ENCODE results near the gene ANO8.

ANO8 gene

GRCh38 chr19:17329366-17330261 lies 5.0 kb downstream of the ANO8 start:
- no peak for DNase-seq (ENCODE audit: low read depth)

DNA sequence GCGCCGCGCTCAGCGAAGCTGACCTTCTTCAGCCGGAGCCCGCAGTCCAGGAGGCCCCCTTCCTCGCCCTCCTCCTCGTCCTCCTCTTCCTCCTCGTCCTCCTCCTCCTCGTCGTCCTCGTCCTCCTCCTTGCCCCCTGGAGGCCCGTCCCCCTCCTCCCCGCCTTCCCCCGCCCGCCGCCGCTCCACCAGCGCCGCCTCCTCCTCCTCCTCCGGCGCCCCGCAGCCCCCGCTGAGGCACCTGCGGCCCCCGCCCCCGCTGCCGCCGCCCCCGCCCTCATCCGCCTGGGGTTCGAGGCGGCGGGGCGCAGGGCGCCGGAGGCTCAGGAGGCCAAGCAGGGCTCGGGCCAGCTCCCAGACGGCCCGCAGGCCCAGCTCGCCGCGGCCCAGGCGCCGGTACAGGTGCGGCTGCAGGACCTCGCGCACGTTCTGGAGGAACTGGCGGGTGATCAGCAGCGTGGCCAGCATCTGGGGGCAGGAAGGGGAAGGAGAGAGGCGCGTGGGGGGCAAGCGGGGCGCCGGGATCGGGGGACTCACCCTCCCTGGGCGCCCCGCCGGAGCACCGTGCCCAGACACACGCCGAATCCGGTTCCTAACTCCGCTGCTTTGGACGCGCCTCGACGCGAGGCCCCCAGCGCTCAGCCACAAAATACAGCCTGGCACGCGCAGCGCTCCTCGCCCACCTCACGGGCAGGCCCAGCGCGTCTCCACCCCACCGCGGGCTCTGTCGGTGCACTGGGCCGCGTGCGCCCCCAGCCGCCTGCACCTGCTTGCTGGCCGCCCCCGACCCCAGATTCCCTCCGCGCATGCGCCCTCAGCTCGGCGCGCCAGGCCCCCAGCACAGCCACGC lies 5.9 kb downstream of the ANO8 start:
- no peak for DNase-seq (ENCODE audit: low read depth)

DNA sequence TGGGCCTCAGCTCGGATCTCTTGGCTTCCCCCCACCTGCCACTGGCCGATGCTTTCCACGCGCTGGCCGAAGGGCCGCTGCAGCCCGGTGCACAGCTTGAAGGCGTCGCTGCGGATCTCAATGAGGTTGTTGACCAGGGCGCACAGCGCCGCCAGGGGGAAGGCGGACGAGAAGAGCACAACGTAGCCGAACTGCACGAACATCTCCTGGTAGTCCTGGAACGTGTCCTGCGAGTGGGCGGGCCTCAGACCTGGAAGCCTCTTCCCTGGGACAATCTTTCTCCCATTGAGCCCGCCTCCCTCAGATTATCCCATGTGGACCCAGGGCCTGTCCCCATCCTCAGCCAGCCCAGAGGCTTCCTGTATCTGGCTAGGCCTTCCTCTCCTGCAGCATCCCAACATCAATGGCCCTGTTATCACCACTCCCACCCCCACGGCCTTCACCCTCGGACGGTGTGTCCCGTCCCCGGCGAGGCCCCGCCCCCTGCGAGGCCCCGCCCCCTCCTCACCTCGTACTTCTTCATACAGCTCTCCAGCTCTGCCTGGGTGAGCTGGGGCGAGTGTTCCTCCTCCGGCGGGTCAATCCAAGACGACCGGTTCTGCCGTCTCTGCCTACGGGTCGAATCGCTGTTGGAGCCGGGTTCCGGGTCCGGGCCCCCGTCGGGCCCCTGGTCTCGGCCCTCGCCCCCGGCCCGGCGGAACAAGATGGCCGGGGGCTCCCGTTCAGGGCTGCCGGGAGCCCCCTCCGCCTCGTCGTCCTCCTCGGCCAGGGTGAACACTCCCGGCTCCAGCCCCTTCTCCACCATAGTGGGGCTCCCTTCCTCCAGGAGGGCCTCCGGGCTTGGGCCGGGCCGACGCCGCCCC lies 6.8 kb downstream of the ANO8 start:
- DNase-seq (ENCODE audit: low read depth): no peak

GRCh38 chr19:17327068-17327653 lies 7.5 kb downstream of the ANO8 start:
- DNase-seq (ENCODE audit: low read depth): no peak

DNA sequence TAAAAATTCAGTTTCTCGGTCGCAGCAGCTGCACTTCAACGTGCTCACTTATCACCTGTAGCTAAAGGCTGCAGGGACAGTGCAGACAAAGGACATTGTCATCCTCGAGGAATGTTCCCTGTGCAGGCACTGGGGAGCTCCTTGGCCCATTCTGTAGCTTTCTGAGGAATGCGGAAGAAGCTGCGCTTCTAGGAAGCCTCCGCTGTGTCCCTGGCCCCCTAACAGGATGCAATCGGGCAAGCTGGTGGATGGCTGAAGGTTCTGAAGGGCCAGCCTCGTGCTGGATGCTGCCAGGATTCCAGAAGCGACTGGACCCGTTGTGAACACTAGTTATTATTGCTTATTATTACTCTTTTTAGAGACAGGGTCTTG lies 8.1 kb downstream of the ANO8 start:
- DNase-seq (ENCODE audit: low read depth): peak; percentile 27

GRCh38 chr19:17325881-17326594 lies 8.6 kb downstream of the ANO8 start:
- DNase-seq (ENCODE audit: low read depth): peak; percentile 89

DNA sequence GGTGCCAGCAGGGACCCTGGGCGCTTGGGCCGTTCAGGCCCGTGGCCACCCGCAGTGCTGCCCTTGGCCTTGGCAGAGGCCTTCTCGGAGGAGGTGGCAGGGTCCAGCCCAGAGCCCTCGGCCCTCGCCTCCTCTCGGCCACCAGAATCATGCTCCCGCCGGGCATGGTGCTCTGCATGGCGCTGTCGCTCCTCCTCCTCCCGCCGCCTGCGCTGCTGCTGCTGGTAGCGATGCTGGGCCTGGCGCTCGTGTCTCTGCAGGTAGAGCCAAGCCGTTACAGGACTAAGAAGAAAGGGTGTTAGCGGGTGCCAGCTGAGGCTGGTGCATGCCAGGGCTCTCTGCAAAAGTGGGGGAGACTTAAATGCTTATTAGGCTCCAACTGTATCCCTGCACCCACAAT lies 9.5 kb downstream of the ANO8 start:
- DNase-seq (ENCODE audit: low read depth): no peak

GRCh38 chr19:17324357-17325114 lies 10.1 kb downstream of the ANO8 start:
- no peak for DNase-seq (ENCODE audit: low read depth)

DNA sequence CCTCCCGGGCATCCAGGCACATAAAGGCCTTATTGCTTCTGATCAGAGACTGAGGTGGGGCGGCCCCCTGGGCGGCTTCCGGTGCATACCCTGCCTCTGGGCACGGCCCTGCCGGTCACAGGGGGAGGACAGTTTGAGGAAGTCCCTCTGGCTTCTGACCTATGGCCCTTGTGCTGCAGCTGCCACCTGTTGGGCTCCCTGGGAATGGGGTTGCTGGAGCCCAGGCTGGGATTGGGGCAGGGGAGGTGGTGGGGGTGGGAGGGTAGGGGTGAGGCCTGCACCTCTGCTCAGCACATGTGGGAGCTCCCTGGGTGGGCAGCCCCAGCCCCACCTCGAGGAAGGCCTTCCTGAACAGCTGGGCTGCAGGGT lies 10.7 kb downstream of the ANO8 start:
- no peak for DNase-seq (ENCODE audit: low read depth)

DNA sequence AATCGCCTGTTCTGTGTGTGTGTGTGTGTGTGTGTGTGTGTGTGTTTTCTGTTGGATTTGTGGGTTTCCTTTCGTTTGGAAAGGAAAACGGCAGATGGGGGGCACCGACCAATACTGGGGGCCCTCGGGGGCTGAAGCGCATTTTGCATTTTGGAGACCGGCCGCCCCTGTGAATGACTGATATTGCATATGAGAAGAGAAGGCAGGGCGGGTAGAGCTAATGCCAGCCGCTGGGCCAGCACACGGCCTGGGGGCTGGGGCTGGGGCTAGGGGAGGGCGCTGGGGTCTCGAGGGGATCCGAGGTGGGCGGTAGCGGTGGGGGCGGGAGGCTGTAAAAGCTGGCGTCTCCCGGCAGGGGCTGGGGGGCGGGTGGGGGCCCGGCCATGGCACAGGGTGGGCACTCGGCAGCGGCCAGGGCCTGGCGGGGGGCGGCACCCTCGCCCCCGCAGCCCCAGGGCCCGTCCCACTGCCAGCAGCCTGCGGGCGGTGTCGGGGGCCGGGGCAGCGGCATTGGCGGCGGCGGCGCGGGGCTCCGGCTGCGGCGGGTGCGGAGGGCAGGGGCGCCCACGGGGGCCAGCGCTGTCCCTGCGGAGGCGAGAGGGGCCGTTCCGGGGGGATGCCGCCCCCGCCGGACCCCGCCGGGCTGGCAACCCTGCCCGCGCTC lies 11.2 kb downstream of the ANO8 start:
- no peak for DNase-seq (ENCODE audit: low read depth)

DNA sequence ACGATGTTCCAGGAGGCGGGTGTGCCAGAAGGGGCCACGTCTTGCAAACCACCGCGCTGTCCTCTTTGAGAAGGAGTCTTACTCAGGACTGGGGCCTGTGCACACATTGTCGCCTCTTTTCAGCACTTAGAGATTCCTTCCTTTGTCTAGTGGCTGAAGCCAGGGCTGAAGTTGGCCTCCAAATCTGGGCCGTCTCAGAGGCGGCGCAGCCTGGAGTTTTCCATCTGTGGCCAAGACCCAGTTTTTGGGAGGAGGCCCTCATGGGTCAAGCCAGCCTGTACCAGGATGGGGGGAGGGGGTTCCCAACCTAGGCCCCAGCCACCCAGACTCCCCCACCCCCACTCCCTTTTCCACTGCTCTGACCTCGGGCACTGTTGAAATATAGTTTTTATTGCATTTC lies 11.8 kb downstream of the ANO8 start:
- peak; percentile 23 for DNase-seq (ENCODE audit: low read depth)

GRCh38 chr19:17321655-17322489 lies 12.8 kb downstream of the ANO8 start:
- no peak for DNase-seq (ENCODE audit: low read depth)

DNA sequence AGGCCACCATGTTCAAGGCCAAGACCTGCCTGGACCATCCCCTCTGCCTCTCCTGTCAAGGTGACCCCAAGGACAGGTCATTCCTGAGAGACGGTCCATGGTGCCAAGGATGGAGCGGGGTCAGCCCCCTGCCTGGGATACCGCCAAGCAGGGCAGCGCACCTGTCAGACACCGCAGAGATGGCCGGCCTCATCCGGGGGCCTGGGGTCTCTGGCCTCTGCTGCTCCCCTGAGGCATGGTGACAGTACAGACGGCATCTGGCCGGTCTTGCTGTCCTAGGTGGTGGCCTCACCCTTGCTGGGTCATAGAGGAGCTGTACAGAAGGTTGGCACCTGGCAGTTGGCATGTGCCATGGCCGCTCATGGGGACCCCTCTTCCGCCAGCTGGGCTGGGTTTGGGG lies 14.2 kb downstream of the ANO8 start:
- DNase-seq (ENCODE audit: low read depth): no peak

DNA sequence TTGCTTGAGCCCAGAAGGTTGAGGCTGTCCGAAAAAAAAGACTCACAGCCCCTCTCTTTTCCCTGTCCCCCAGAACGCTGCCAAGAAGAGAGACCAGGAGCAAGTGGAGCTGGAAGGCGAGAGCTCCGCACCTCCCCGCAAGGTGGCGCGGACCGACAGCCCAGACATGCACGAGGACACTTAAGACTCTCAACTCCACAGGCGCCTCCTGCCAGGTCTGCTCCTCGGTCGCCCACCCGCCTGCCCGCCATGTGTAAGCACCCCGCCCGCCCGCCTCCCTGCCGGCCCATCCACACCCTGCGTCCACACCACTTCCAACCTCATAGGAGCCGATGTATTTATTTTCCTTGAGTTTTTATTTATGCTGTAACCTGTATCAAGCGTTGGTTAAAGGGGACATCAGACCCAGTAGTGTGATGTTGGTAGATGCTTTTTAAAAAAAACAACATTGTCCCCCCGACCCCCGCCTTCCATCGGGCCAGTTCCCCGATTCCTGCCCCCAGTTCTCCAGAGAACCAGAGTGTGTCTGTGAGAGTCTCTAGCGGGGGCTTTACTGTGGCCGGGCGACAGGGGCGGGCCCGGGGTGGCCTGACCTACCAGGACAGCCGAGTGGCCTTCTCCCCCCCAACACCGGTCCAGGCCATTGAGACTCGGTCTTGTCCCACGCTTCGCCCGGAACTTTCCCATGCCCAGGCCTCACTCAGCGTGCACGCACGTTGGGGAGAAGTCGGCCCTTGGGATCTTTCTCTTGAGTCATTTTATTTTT lies 15.0 kb downstream of the ANO8 start:
- DNase-seq (ENCODE audit: low read depth): no peak

DNA sequence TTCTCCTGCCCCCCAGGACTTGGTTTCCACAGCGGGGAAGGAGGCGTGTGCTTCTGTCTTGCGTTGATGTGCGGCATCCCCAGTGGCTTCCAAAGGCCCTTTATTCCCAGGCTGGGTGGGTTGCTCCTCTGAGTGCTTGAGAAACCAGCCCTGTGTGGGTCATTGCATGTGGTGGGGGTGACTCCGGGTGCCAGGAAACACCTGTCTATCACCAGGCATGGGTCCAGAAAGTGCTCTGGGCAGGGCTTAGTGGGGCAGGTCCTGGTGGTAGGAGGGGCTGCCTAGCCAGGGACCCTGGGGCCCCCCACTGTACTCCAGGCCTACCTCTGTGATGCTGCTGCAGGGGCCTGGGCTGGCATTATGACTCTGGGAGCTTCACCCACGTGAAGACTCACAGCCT lies 15.7 kb downstream of the ANO8 start:
- no peak for DNase-seq (ENCODE audit: low read depth)

GRCh38 chr19:17314007-17314593 lies 20.6 kb downstream of the ANO8 start:
- DNase-seq (ENCODE audit: low read depth): no peak

DNA sequence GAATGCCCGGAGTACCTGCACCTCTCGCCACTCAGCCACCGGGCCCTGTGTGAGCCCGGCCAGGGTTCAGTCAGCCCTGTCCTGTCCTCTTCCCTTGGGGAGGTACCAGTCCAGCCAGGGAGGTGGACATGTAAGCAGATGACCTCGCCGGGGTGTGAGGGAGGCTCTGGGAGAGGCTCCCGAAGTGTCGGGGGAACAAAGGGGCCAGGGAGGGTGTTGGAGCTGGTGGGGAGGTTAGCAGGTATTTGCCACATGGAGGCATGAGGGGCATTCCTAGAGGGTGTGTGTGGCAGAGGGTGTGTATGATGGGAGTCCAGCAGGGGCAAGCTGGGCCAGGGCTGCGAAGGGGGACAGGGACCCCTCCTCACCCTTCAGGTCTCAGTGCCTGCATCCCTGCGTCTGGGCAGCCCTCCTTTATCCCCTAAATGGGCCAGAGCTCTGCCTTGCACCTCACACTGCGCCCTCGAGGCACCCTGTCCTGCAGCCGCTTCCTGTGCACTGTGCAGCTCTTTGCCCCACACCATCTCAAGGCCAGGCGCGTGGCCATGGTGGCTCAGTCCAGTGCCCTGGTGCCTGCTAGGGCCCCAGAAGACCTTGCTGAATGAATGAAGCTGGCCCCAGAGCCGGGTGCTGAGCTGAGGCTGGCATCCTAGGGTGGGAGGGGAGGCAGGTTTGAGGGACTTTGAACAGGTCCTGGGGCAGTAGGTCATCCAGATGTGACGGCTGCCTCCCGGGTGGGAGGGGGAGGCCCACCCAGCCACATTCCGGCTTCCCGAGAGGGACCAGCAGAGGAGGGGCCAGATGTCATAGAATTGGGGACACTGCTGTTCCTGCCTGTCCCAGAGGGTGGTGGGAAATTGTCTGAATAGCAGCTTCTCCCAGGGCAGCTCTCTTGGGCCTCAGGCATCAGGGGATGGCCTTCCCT lies 22.2 kb downstream of the ANO8 start:
- no peak for DNase-seq (ENCODE audit: low read depth)
